Fibroblast of peridontal ligament (primary cell): Measurements from ENCODE around the gene BAX.
A peak's percentile ranks its signal among the peaks of the same experiment; 100 is the strongest.

Source experiments
- DNase-seq: peaks from one replicate; pipeline ENCODE4 v3.0.0-alpha.2; 2010; ENCODE audit errors: extremely low read depth

The BAX gene

DNA sequence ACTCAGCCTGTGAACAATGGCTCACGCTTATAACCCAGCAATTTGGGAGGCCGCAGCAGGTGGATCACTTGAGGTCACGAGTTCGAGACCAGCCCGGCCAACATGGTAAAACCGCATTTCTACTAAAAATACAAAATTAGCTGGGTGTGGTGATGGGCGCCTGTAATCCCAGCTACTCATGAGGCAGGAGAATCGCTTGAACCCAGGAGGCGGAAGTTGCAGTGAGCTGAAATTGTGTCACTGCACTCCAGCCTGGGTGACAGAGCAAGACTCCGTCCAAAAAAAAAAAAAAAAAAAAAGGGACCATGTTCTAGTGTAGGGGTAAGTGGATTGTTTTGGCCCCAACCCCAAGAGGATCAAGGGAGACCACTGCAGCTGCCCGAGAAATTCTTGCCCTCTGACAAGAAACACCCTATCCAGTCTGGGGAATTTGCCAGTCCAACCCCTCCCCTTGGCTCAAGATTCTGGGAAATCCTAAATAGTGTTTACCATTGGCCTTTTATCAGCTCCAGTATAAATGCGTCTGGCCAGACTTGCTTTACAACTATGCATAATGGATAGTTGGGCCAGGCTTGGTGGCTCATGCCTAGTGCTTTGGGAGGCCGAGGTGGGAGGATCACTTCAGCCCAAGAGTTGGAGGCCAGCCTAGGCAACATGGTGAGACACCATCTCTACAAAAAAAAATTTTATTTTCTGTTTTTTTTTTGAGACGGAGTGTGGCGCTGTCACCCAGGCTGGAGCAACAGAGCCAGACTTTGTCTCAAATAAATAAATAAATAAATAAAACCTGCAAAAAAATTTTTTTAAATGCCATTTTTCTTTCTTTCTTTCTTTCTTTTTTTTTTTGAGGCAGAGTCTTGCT is 26.3 kb upstream of the BAX start:
- peak; percentile 69 for DNase-seq

DNA sequence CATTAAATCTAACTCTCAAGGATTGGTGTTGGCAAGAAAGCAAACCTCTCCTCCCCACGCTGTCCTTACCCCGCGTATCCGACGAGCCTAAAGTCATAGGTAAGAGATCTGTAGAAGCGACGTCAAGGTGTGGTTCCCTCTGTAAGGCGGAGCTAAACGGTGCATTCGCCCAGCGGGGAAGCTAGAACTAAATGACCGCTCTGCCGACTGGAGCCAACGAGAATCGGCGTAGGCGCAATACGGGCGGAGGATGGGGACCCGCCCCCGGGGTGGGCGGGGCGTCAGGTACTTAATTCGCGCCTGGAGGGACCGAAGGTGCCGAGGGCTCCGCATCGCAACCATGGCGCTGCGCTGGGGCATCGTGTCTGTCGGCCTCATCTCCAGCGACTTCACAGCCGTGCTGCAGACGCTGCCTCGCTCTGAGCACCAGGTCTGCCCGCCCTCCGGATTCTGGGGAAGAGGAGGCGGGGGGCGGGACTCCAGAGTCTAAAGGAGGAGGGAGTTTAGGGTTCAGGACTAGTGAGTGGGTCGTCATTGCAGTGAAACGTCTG is 21.2 kb upstream of the BAX start, which contains the start of gene DHDH:
TSS of gene DHDH (plus strand) at position 318 of the 551 bp plus-strand sequence. CDS start at position 341, 23 bp downstream.
- DNase-seq: peak; percentile 22

DNA sequence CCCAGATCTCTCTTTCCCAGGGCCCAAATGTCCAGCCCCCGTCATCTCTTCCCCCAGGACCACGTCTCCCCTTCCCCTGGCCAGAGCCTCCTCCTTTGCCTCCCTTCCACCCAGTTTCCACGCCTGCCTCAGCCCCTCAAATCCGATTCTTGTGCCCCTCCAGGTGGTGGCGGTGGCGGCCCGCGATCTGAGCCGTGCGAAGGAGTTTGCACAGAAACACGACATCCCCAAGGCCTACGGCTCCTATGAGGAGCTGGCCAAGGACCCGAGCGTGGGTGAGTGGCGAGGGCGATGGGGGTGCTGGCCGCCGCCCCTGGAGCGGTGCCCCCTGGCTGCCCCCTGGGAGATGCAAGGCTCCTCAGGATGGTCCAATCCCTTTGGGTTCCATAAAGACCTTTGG is 19.8 kb upstream of the BAX start:
- no peak for DNase-seq

DNA sequence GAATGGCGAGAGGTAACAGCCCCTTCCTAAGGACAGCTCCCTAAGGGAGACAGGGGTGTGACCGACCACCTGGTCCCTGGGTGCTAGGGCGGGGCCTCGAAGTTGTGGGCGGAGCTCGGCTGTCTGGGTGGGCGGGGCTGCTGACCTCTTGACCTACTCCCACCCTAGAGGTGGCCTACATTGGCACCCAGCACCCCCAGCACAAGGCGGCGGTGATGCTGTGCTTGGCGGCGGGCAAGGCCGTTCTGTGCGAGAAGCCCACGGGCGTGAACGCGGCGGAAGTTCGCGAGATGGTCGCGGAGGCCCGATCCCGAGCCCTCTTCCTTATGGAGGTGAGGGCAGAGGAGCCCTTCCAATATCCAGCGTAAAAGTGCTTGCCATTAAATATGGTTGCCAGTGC is 18.8 kb upstream of the BAX start:
- no peak for DNase-seq

DNA sequence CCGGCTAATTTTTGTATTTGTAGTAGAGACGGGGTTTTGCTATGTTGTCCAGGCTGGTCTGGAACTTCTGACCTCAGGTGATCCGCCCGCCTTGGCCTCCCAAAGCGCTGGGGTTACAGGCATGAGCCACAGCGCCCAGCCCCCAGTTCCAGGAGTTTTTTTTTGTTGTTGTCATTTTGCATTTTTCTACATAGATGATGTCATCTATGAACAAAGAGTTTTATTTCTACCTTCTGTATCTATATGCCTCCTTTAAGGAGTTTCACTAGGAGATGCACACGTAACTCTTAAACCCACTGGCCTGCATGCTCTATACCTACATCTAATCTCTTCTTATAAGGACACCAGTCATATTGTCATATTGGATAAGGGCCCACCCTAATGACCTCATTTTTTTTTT is 16.4 kb upstream of the BAX start:
- DNase-seq: no peak

DNA sequence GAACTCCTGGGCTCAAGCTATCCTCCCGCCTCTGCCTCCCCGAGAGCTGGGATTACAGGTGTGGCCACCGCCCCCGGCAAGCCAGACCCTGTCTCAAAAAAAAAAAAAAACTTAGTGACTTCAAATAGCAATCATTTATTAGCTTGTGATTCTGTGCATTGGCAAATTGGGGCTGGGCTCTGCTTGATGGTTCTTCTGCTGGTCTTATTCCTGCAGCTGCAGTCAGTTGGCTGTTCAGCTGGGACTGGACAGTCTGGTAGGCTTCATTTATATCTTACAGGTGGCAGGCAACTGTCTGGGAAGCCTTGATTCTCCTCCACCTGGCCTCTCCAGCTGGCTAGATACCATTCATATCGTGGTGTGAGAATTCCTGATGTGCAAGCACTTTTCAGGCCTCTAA is 13.8 kb upstream of the BAX start:
- no peak for DNase-seq

DNA sequence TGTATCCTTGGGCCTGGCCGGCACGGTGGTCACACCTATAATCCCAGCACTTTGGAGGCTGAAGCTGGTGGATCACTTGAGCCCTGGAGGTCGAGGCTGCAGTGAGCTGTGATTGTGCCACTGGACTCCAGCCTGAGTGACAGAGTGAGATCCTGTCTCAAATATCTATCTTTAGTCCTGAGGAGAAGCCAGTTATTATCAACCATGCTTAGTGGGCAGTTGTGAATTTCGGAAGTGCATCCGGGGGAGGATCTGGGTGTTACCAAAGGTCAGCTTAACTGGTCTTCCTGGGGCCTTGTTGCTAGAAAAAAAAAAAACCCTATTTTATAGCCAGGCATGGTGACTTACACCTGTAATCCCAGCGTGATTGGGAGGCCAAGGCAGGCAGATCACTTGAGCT is 11.6 kb upstream of the BAX start:
- DNase-seq: no peak

DNA sequence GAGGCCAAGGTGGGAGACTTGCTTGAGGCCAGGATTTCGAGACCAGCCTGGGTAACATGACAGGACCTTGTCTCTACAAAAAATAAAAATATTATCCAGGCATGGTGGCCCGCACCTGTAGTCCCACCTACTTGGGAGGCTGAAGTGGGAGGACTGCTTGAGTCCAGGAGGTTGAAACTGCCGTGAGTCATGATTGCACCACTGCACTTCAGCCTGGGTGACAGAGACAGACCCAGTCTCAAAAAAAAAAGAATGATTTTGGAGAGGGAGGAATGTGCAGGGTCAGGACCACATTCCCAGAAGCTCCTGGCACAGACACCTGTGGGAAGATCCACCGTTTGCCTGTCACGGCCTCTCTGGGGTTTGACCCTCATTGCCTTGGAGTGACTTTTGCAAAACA is 9.3 kb upstream of the BAX start:
- no peak for DNase-seq

DNA sequence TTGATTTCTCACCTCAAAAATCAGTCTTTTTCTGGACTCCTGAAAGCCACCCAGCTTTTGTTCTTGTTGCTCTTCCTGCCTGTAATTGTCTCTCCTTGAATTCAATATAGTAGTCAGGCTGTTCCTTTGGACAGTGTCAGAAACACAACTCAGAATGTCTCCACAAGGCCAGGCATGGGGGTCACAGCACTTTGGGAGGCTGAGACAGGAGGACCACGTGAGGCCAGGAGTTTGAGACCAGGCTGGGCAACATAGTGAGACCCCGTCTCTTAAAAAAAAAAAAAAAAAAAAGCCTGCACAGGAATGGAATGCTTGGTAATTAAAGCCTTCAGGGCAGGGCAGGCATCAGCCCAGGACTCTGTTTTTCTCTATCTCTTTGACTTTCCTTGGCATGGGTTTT is 8.9 kb upstream of the BAX start:
- DNase-seq: no peak

DNA sequence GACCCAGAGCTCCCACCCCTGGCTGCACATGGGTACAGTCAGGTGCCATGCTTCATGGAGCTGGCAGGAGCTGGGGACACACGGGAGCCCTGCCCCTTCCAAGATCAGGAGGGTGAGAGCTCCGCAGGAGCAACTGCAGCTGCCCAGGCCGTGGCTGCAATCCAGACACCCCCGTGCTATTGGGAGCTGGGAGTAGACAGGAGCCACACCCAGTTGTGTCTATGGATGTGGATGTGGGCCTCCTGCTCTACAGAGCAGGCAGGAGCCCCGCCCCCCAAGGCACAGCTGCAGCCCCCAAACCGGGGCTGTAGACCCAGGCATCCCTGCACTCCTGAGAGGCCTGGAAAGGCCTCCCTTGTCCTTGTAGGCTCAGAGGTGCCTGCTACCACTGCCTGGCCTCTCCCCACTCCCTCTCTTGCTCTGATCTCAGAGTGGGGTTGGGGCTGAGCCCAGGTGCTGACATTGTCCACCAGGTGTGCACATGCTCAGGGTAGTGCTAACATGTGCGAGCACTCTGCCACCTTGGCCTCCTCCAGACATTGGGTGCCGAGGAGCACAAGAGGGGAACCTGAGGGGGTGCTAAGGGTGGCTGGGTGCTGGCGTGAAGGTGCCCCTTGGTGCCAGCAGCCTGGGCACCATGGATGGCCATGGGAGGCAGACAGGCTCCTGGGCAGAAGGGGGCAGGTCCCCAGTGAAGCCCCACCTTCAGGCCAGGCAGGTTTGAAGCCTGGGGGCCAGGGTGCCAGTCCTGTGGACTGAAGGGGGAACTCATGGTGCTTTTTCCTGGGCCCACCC is 8.0 kb upstream of the BAX start:
- DNase-seq: no peak

DNA sequence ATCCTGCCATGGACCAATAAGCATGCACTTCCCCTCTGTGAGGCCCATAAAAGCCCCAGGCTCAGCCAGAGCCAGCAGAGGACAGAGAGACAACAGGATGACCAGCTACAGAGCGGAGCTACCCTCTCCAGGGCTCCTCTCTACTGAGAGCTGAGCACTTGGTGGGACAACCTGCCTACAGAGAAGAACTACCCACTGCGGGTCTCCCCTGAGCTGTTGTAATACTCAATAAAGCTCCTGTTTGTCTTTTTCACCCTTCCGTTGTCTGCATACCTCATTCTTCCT is 7.5 kb upstream of the BAX start:
- no peak for DNase-seq

DNA sequence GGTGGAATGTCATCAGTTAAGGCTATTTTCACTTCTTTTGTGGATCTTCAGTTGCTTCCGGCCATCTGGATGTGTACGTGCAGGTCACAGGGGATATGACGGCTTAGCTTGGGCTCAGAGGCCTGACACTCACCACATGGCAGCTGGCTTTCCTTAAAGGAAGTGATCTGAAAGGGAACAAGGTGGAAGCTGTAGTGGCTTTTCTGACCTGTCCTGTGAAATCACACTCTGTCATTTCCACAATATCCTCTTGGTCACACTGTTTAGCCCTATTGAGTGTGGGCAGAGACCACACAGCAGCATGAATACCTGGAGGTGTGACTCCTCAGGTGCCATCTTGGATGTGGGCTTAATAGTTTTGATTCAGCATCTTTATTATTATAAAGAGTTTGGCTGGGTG is 4.5 kb upstream of the BAX start:
- no peak for DNase-seq

DNA sequence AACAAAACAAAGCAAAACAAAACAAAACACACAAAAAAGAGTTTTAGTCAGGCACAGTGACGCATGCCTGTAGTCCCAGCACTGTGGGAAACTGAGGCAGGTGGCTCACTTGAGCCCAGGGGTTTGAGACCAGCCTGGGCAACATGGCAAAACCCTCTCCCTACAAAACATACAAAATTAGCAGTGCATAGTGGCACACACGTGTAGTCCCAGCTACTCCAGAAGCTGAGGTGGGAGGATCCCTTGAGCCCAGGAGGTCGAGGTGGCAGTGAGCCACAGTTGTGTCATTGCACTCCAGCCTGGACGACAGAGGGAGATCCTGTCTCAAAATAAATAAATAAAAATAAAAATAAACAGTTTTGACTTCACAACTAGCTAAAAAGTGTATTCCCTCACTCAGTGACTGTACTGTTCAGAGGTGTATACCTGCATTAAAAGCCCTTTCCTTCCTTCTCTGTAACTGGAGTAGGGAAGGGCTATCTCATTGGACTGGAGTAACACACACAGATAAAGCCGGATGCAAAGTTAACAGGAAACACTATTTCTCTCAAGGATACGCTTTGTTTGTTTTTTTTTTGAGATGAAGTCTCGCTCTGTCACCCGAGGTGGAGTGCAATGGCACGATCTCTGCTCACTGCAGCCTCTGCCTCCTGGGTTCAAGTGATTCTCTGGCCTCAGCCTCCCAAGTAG is 3.7 kb upstream of the BAX start:
- DNase-seq: no peak

DNA sequence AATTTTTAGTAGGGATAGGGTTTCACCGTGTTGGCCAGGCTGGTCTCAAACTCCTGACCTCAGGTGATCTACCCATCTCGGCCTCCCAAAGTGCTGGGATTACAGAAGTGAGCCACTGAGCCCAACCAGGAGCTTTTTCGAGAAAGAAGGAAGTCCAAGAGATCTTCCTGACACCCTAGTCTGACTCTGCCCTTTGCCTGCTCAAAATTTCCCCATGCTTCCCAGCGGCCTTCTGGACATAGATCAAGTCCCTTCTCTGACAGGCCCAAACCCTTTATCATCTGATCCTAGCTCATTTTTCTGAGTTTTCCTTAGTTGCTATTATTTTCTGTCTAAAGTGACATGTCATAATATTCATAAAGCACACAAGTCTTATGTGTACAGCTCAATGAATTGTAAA is 1.5 kb upstream of the BAX start:
- DNase-seq: no peak

DNA sequence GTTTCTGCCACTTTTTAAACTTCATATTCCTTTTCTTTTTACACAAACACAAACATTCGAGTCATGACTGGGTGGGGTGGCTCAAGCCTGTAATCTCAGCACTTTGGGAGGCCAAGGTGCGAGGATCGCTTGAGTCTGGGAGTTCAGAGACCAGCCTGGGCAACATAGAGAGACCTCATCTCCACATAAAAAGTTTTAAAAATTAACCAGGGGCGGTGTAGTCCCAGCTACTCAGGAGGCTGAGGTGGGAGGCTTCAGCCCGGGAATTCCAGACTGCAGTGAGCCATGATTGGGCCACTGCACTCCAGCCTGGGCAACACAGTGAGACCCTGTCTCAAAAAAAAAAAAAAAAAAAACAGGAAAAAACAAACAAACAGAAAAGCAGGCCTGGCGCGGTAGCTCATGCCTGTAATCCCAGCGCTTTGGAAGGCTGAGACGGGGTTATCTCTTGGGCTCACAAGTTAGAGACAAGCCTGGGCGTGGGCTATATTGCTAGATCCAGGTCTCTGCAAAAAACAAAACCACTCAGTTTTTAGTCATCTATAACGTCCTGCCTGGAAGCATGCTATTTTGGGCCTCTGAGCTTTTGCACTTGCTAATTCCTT is 583 bp upstream of the BAX start:
- DNase-seq: no peak

DNA sequence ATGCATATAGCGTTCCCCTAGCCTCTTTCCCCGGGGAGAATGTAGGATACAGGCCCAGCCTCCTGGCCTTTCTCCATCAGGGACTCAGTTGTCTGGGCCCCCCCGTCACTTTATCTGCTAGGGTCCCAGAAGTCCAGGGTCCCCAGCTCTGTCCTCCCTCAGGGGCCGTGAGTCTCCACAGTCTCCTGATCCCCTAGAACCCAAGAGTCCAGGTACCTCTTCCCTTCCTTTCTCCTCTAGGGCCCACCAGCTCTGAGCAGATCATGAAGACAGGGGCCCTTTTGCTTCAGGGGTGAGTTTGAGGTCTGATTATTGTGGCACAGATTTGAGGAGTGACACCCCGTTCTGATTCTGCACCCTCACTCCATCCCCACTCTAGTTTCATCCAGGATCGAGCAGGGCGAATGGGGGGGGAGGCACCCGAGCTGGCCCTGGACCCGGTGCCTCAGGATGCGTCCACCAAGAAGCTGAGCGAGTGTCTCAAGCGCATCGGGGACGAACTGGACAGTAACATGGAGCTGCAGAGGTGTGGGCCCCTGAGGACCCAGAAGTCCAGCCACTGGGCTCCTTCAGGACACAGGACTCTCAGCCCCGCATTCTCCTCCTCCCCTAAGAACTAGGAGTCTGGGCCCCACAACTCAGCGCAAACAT is 758 bp downstream of the BAX start:
- no peak for DNase-seq

DNA sequence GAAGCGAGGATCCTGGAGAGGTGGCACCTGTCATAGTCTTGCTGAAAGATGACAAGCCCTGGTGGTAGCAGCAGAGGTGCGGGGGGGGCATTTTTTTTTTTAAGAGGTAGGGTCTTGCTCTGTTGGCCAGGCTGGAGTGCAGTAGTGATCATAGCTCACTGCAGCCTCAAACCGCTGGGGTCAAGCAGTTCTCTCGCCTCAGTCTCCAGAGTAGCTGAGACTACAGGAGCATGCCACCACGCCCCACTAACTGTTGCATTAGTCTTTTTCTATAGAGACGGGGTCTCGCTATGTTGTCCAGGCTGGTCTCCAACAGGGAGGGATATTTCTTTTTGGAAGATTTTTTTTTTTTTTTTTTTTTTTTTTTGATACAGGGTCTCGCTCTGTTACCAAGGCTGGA is 3.3 kb downstream of the BAX start:
- DNase-seq: no peak

DNA sequence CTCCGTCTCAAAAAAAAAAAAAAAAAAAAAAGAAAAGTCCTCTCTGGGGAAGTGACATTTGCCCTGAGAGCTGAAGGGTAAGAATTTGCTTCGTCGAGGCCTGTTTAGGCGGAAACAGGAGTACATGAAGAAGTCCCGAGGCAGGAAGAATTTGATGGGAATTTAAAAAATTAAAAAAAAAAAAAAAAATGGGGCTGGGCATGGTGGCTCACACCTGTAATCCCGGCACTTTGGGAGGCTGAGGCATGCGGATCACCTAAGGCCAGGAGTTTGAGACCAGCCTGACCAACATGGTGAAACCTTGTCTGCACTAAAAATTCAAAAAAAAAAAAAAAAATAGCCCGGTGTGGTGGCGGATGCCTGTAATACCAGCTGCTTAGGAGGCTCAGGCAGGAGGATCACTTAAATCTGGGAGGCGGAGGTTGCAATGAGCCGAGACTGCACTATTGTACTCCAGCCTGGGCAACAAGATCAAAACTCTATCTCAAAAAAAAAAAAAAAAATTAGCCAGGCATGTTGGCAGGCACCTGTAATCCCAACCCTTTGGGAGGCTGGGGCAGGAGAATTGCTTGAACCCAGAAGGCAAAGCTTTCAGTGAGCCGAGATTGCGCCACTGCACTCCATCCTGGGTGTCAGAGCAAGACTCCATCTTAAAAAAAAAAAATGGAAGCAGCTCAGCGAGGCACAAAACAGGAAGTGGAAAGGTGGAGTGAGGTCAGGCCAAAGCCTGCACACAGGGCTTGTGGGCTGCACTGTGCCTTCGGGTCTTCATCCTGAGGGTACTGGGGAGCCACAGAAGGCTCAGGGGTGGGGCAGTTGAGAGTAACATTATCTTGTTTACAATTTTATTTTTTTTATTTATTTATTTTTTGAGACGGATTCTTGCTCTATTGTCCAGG is 4.9 kb downstream of the BAX start:
- DNase-seq: no peak

DNA sequence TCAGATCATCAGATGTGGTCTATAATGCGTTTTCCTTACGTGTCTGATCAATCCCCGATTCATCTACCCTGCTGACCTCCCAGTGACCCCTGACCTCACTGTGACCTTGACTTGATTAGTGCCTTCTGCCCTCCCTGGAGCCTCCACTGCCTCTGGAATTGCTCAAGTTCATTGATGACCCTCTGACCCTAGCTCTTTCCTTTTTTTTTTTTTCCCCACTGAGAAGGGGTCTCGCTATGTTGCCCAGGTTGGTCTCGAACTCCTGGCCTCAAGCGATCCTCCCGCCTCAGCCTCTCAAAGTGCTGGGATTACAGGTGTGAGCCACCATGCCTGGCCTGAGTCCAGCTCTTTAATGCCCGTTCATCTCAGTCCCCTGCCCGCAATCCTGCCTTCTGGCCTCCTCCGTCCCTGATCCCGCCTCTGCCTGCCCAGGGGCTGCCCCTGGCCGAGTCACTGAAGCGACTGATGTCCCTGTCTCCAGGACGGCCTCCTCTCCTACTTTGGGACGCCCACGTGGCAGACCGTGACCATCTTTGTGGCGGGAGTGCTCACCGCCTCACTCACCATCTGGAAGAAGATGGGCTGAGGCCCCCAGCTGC is 6.5 kb downstream of the BAX start:
- DNase-seq: no peak

DNA sequence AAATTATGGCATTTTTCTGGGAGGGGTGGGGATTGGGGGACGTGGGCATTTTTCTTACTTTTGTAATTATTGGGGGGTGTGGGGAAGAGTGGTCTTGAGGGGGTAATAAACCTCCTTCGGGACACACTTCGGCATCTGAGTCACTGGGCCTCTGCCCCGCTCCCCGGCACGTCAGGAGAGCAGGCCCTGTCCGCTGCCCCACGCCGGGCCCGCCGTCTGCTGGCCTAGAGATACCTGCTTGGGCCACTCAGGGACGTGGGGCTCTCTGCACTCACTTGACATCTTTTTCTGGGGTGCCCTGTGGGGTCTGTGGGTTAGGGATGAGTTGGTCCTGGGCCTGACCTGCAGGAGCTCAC is 7.0 kb downstream of the BAX start:
- DNase-seq: no peak
